PC-9 (cell line): ENCODE data around the gene ENAH. TPM values are rescaled to one million over a fixed set of nuclear protein-coding genes. Genes with fewer than 3 reads are reported as not detected.

Source experiments
- BruUV-seq: library from RNA; stranded (reverse); fragments of 400-500 nt; replicated peaks from 2 replicates; lab custom pipeline; 2021; lab: Mats Ljungman, UMichigan
- CTCF ChIA-PET: fragments of 300-600 bp; sonication (Branson Sonifier 250); formaldehyde crosslinking; loops from one replicate; lab custom pipeline; 2022; ENCODE audit warnings: antibody characterized with exemption; lab: Charles Lee
- POLR2A ChIA-PET: fragments of 300-600 bp; sonication (Branson Sonifier 250); formaldehyde crosslinking; loops from one replicate; lab custom pipeline; 2022; ENCODE audit warnings: antibody characterized with exemption; ENCODE audit not compliant: unreplicated experiment; lab: Charles Lee
- DNase-seq, 2 experiments: peaks; one replicate each; pipeline versions ENCODE4 v3.0.0 to v3.0.0-alpha.2; 2015 to 2022; ENCODE audit warnings: mixed read lengths in 1 of 2
- H2AFZ ChIP-seq: fragments of 200-600 bp; sonication (generic); 2 replicates; pipeline ENCODE4 v1.8.1; 2017; ENCODE audit warnings: antibody characterized with exemption
- H3F3A ChIP-seq: fragments of 200-600 bp; sonication (generic); 2 replicates; pipeline ENCODE4 v1.8.1; 2017; ENCODE audit warnings: antibody characterized with exemption, mild to moderate bottlenecking, low read depth; ENCODE audit not compliant: insufficient read depth
- H3K27ac ChIP-seq: fragments of 200-600 bp; sonication (generic); 2 replicates; pipeline ENCODE4 v1.6.1; 2016; ENCODE audit warnings: mixed run types
- H3K27me3 ChIP-seq: fragments of 200-600 bp; sonication (generic); 2 replicates; pipeline ENCODE4 v1.6.1; 2016; ENCODE audit warnings: low read depth, mixed run types; ENCODE audit not compliant: insufficient read depth
- H3K36me3 ChIP-seq: fragments of 200-600 bp; sonication (generic); 2 replicates; pipeline ENCODE4 v1.6.1; 2016; ENCODE audit warnings: low read depth, mixed run types
- H3K4me1 ChIP-seq: fragments of 200-600 bp; sonication (generic); replicated peaks from 2 replicates; pipeline ENCODE4 v1.6.1; 2016; ENCODE audit warnings: mixed run types; ENCODE audit not compliant: insufficient read depth
- H3K4me2 ChIP-seq: fragments of 200-600 bp; sonication (generic); 2 replicates; pipeline ENCODE4 v1.6.1; 2017; ENCODE audit warnings: mixed run types
- H3K4me3 ChIP-seq: fragments of 200-600 bp; sonication (generic); 2 replicates; pipeline ENCODE4 v1.6.1; 2016; ENCODE audit warnings: mixed run types
- H3K79me2 ChIP-seq: fragments of 200-600 bp; sonication (generic); 2 replicates; pipeline ENCODE4 v1.6.1; 2017; ENCODE audit warnings: low read depth, mixed run types
- H3K9me2 ChIP-seq: fragments of 200-600 bp; sonication (generic); 2 replicates; pipeline ENCODE4 v1.8.1; 2017; ENCODE audit warnings: mild to moderate bottlenecking; ENCODE audit not compliant: insufficient read depth
- H3K9me3 ChIP-seq: fragments of 200-600 bp; sonication (generic); 2 replicates; pipeline ENCODE4 v1.8.1; 2016; ENCODE audit warnings: low read depth; ENCODE audit not compliant: insufficient read depth
- H4K20me1 ChIP-seq: fragments of 200-600 bp; sonication (generic); 2 replicates; pipeline ENCODE4 v1.8.1; 2017; ENCODE audit not compliant: insufficient read depth
- CTCF ChIP-seq: fragments of 200-600 bp; sonication (generic); conservative IDR thresholded peaks from 2 replicates; pipeline ENCODE4 v1.6.1; 2017; ENCODE audit warnings: mixed run types, antibody characterized with exemption, mild to moderate bottlenecking, moderate library complexity
- EZH2 ChIP-seq: fragments of 200-600 bp; sonication (generic); IDR thresholded peaks from 2 replicates; pipeline ENCODE4 v1.8.0; 2017; ENCODE audit warnings: antibody characterized with exemption, low read depth
- intact Hi-C: fragments of 100-400 bp; cut with micrococcal nuclease; formaldehyde crosslinking; loops from one replicate; pipeline ENCODE4 v1.10.0; 2022; ENCODE audit not compliant: unreplicated experiment
- total RNA-seq: library from RNA; stranded (reverse); gene quantifications from 2 replicates; pipeline ENCODE4 v1.2.3, GENCODE V29; 2021

Gene ENAH
- total RNA-seq, 1 experiment from 2014 or later: 167 TPM

- peaks cover 95% of the 10 kb centered on the region for H3K79me2 ChIP-seq
- no peak for DNase-seq
- no peaks in the 10 kb centered on the region for H3K27me3 ChIP-seq
- peaks cover 47% of the 10 kb centered on the region for H3F3A ChIP-seq
- H3K4me2 ChIP-seq: no peak overlapping the region
- H3K9me3 ChIP-seq: no peaks in the 10 kb centered on the region
- no peaks in the 10 kb centered on the region; the same call in 1 of the 2 replicates for H4K20me1 ChIP-seq
- no peak overlapping the region for H3K4me3 ChIP-seq
- H3K36me3 ChIP-seq: peaks cover 5% of the 10 kb centered on the region
- H3K4me1 ChIP-seq: peaks cover 19% of the 10 kb centered on the region
- intact Hi-C loops: loop anchor here (5.0 kb wide), 1 partner anchor 42 kb away; the partner anchor contains the start of gene ENAH
- POLR2A ChIA-PET: interaction anchor here (0.7 kb wide), 1 partner anchor 182 kb away, joined by 4 read pairs; the partner anchor contains the start of gene LBR
- no peak overlapping the region for H2AFZ ChIP-seq
- H3K27ac ChIP-seq: no peak overlapping the region; the same call in 1 of the 2 replicates
- no peak for TF ChIP-seq EZH2
- TF ChIP-seq CTCF: no peak
- CTCF ChIA-PET: no interaction called here
- H3K9me2 ChIP-seq: no peaks in the 10 kb centered on the region
- BruUV-seq: no TSS peak
Observed at GRCh38 chr1:225610539-225610938, 42.4 kb downstream of the ENAH start.

- H4K20me1 ChIP-seq: peaks cover 5% of the 10 kb centered on the region; the same call in 1 of the 2 replicates
Observed at GRCh38 chr1:225608014-225608796, 44.7 kb downstream of the ENAH start.

DNA sequence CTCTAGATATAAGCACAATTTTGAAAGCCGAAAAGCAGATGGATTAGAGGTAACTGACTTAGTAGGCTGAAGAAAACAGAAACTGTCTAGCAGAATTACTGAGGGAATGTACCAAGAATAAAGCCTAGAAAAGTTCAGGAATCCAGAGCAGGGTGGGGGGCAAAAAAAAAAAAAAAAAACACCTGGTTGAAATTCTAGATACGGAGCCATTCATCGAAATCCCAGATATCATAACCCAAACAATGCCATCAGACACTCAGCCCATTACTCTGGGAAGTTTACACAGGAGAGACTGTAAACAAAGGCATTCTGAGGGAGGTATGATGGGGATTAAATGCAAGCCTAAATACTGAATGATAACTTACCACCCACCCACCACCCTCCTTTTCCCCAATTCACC, 45.6 kb downstream of the ENAH start:
- Histone ChIP-seq H3K27me3 (no peaks in the 10 kb centered on the region), H3K4me1 (peaks cover 45% of the 10 kb centered on the region), H4K20me1 (peaks cover 5% of the 10 kb centered on the region; the same call in 1 of the 2 replicates), H3K36me3 (peaks cover 5% of the 10 kb centered on the region), H3K9me2 (no peaks in the 10 kb centered on the region), H3K9me3 (no peaks in the 10 kb centered on the region), H2AFZ (no peak overlapping the region), H3K79me2 (peaks cover 99% of the 10 kb centered on the region), H3F3A (peaks cover 51% of the 10 kb centered on the region), H3K4me3 (no peak overlapping the region), H3K4me2 (no peak overlapping the region), H3K27ac (no peak overlapping the region)
- ChIA-PET CTCF (no interaction called here), POLR2A (interaction anchor here (0.6 kb wide), 1 partner anchor 26 kb away, joined by 3 read pairs; no protein-coding TSS in a partner anchor)
- intact Hi-C loops: no loop called here
- DNase-seq: no peak
- BruUV-seq: no TSS peak
- TF ChIP-seq CTCF (no peak), EZH2 (no peak)

More at GRCh38 chr1:225608014-225608796, 44.7 kb downstream of the ENAH start:
- no peaks in the 10 kb centered on the region for H3K9me3 ChIP-seq
- H3F3A ChIP-seq: peaks cover 52% of the 10 kb centered on the region
- BruUV-seq: no TSS peak
- intact Hi-C loops: no loop called here
- ChIA-PET POLR2A (interaction anchor here (0.7 kb wide), 1 partner anchor 25 kb away, joined by 10 read pairs; no protein-coding TSS in a partner anchor), CTCF (interaction anchor here (0.6 to 0.7 kb wide), 2 partner anchors 82 to 514 kb away, joined by 3 read pairs; no protein-coding TSS in a partner anchor)
- TF ChIP-seq CTCF (no peak), EZH2 (no peak)
- H3K27ac ChIP-seq: no peak overlapping the region
- peaks cover 5% of the 10 kb centered on the region for H3K36me3 ChIP-seq
- H3K4me3 ChIP-seq: no peak overlapping the region
- H2AFZ ChIP-seq: no peak overlapping the region
- H3K27me3 ChIP-seq: no peaks in the 10 kb centered on the region
- H3K4me2 ChIP-seq: no peak overlapping the region
- H3K4me1 ChIP-seq: peaks cover 40% of the 10 kb centered on the region
- H3K9me2 ChIP-seq: no peaks in the 10 kb centered on the region
- no peak for DNase-seq
- peaks cover 99% of the 10 kb centered on the region for H3K79me2 ChIP-seq
